ENCODE data around the gene MAMSTR. TPM values are rescaled to one million over a fixed set of nuclear protein-coding genes. Genes with fewer than 3 reads are reported as not detected.
"Not testable (repeated sequence)": the region's sequence is repeated elsewhere in the genome, so short reads cannot be mapped to it uniquely, and the experiment has no call there.

Gene MAMSTR
- polyA plus RNA-seq, 4 donors: 0.89 to 7.7 (median 1.1) TPM; not detected in 1

DNA sequence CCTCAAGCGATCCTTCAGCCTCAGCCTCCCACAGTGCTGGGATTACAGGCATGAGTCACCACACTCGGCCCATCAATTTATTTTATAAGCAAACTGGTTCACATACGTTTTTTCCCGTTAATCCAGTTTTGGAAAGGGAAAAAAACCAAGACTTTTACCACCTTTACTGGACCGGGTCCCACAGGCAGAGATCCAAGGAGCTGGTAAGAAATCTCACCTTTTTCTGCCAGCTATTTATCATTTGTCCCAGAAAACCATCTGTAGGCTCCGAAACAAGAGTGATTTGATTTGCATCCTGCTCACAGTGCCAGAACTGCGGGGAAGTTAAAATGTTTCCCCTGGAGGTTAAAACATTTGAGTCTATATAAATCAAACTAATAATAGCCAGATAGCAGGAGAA is 30.1 kb downstream of the MAMSTR start:
- 64 to 72% (median 72%) methylated on average over 7 of the region's 7 CpGs for WGBS, 3 donors
- no peak overlapping the region for H3K4me3 ChIP-seq (ENCODE audit: low read depth in 1 of 3, low read length in 3 of 3)
- peaks cover 0 to 10% of the 10 kb centered on the region in 2 donors for H3K9me3 ChIP-seq (ENCODE audit: control insufficient read depth in 2 of 2, insufficient read depth in 1 of 2, low read depth in 1 of 2, low read length in 1 of 2)
- H3K27ac ChIP-seq (ENCODE audit: low read depth in 1 of 3, low read length in 2 of 3): no peak overlapping the region
- H3K36me3 ChIP-seq (ENCODE audit: control insufficient read depth in 3 of 3, insufficient read depth in 2 of 3, low read depth in 1 of 3, low read length in 3 of 3): no peaks in the 10 kb centered on the region
- no peak for DNase-seq
- no peaks in the 10 kb centered on the region for H3K27me3 ChIP-seq (ENCODE audit: control insufficient read depth in 3 of 3, insufficient read depth in 3 of 3, low read length in 3 of 3)
- no peak for FAIRE-seq
- H3K4me1 ChIP-seq (ENCODE audit: control insufficient read depth in 3 of 3, insufficient read depth in 2 of 3, low read depth in 1 of 3, low read length in 2 of 3): peaks cover 0 to 37% (median 4%) of the 10 kb centered on the region in 3 donors

- no peak overlapping the region for H3K4me3 ChIP-seq (ENCODE audit: low read depth in 1 of 3, low read length in 3 of 3)
- H3K9me3 ChIP-seq (ENCODE audit: control insufficient read depth in 2 of 2, insufficient read depth in 1 of 2, low read depth in 1 of 2, low read length in 1 of 2): no peaks in the 10 kb centered on the region
- no peaks in the 10 kb centered on the region for H3K36me3 ChIP-seq (ENCODE audit: control insufficient read depth in 3 of 3, insufficient read depth in 2 of 3, low read depth in 1 of 3, low read length in 3 of 3)
- peak overlapping the region in 1 of 3 donors; percentile 71 for H3K27ac ChIP-seq (ENCODE audit: low read depth in 1 of 3, low read length in 2 of 3)
- FAIRE-seq (no peak), DNase-seq (peak; percentile 37 to 67)
- H3K4me1 ChIP-seq (ENCODE audit: control insufficient read depth in 3 of 3, insufficient read depth in 2 of 3, low read depth in 1 of 3, low read length in 2 of 3): peaks cover 0 to 49% (median 4%) of the 10 kb centered on the region in 3 donors
- 16 to 62% (median 45%) methylated on average over 3 of the region's 3 CpGs for WGBS, 3 donors
- H3K27me3 ChIP-seq (ENCODE audit: control insufficient read depth in 3 of 3, insufficient read depth in 3 of 3, low read length in 3 of 3): no peaks in the 10 kb centered on the region
Observed at GRCh38 chr19:48687776-48688175, 31.7 kb downstream of the MAMSTR start.

DNA sequence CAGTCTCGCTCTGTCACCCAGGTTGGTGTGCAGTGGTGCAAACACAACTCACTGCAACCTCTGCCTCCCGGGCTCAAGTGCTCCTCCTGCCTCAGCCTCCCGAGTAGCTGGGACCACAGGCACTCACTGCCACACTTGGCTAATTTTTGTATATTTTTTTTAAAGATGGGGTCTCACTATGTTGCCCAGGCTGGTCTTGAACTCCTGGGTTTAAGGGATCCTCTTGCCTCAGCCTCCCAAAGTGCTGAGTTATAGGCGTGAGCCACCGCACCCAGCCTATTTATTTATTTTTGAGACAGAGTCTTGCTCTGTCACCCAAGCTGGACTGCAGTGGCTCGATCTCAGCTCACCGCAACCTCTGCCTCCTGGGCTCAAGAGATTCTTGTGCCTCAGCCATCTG is 32.9 kb downstream of the MAMSTR start:
- not testable (repeated sequence) for DNase-seq; FAIRE-seq; H3K4me3 ChIP-seq (ENCODE audit: low read depth in 1 of 3, low read length in 3 of 3); H3K36me3 ChIP-seq (ENCODE audit: control insufficient read depth in 3 of 3, insufficient read depth in 2 of 3, low read depth in 1 of 3, low read length in 3 of 3); H3K27me3 ChIP-seq (ENCODE audit: control insufficient read depth in 3 of 3, insufficient read depth in 3 of 3, low read length in 3 of 3); H3K9me3 ChIP-seq (ENCODE audit: control insufficient read depth in 2 of 2, insufficient read depth in 1 of 2, low read depth in 1 of 2, low read length in 1 of 2)
- Histone ChIP-seq H3K4me1 (ENCODE audit: control insufficient read depth in 3 of 3, insufficient read depth in 2 of 3, low read depth in 1 of 3, low read length in 2 of 3) (peaks cover 0 to 49% (median 4%) of the 10 kb centered on the region in 3 donors), H3K27ac (ENCODE audit: low read depth in 1 of 3, low read length in 2 of 3) (peak overlapping the region in 1 of 3 donors; percentile 71)
- 92 to 97% (median 94%) methylated on average over 7 of the region's 7 CpGs for WGBS, 3 donors

DNA sequence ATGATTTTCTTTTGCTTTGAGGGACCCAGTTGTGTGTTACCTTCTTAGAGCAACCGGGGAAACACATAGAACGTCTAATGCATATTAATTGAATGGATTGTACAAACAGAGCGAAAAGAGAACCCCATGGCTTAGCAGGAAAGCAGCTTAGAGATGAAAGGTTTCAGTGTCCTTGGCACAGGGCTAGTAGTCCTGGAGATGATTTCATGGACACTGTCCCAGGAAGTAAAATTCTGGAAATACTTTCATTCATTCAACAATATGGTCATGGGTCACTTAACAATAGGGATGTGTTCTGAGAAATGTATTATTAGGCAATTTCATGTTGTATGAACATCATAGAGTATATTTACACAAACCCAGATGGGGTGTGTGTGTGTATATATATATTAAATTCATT is 33.4 kb downstream of the MAMSTR start:
- H3K9me3 ChIP-seq (ENCODE audit: control insufficient read depth in 2 of 2, insufficient read depth in 1 of 2, low read depth in 1 of 2, low read length in 1 of 2): no peaks in the 10 kb centered on the region
- no peaks in the 10 kb centered on the region for H3K36me3 ChIP-seq (ENCODE audit: control insufficient read depth in 3 of 3, insufficient read depth in 2 of 3, low read depth in 1 of 3, low read length in 3 of 3)
- no peak for DNase-seq
- no peaks in the 10 kb centered on the region for H3K27me3 ChIP-seq (ENCODE audit: control insufficient read depth in 3 of 3, insufficient read depth in 3 of 3, low read length in 3 of 3)
- no peak for FAIRE-seq
- peaks cover 0 to 49% (median 4%) of the 10 kb centered on the region in 3 donors for H3K4me1 ChIP-seq (ENCODE audit: control insufficient read depth in 3 of 3, insufficient read depth in 2 of 3, low read depth in 1 of 3, low read length in 2 of 3)
- H3K4me3 ChIP-seq (ENCODE audit: low read depth in 1 of 3, low read length in 3 of 3): no peak overlapping the region
- WGBS, 3 donors: 74 to 95% (median 86%) methylated on average over 3 of the region's 3 CpGs
- no peak overlapping the region for H3K27ac ChIP-seq (ENCODE audit: low read depth in 1 of 3, low read length in 2 of 3)

- peak; percentile 53 to 56 for DNase-seq
- H3K9me3 ChIP-seq (ENCODE audit: control insufficient read depth in 2 of 2, insufficient read depth in 1 of 2, low read depth in 1 of 2, low read length in 1 of 2): no peaks in the 10 kb centered on the region
- no peak for FAIRE-seq
- H3K27ac ChIP-seq (ENCODE audit: low read depth in 1 of 3, low read length in 2 of 3): peak overlapping the region in 1 of 3 donors; percentile 43
- peaks cover 0 to 49% (median 4%) of the 10 kb centered on the region in 3 donors for H3K4me1 ChIP-seq (ENCODE audit: control insufficient read depth in 3 of 3, insufficient read depth in 2 of 3, low read depth in 1 of 3, low read length in 2 of 3)
- no peaks in the 10 kb centered on the region for H3K36me3 ChIP-seq (ENCODE audit: control insufficient read depth in 3 of 3, insufficient read depth in 2 of 3, low read depth in 1 of 3, low read length in 3 of 3)
- WGBS, 3 donors: 42 to 67% (median 62%) methylated on average over 9 of the region's 9 CpGs
- no peak overlapping the region for H3K4me3 ChIP-seq (ENCODE audit: low read depth in 1 of 3, low read length in 3 of 3)
- H3K27me3 ChIP-seq (ENCODE audit: control insufficient read depth in 3 of 3, insufficient read depth in 3 of 3, low read length in 3 of 3): no peaks in the 10 kb centered on the region
Observed at GRCh38 chr19:48685583-48685982, 33.9 kb downstream of the MAMSTR start.

DNA sequence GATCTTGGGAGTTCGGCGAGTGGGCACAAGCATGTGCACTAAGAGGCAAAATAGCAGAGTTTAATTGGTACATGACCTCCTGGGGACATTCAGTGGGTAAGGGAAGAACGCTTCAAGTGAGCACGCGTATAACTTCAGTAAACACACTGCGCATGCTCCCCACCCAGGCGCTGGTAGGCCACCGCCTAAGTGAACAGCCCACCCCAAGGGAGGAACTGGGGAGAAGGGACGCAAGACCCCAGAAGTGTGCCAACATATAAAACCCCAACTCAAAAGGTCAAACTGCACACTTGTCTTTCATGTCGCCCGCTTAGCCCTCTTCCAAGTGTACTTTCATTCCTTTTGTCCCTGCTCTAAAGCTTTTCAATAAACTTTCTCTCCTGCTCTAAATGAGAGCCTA is 36.2 kb downstream of the MAMSTR start:
- Histone ChIP-seq H3K27ac (ENCODE audit: low read depth in 1 of 3, low read length in 2 of 3) (no peak overlapping the region), H3K9me3 (ENCODE audit: control insufficient read depth in 2 of 2, insufficient read depth in 1 of 2, low read depth in 1 of 2, low read length in 1 of 2) (no peaks in the 10 kb centered on the region), H3K36me3 (ENCODE audit: control insufficient read depth in 3 of 3, insufficient read depth in 2 of 3, low read depth in 1 of 3, low read length in 3 of 3) (no peaks in the 10 kb centered on the region), H3K4me3 (ENCODE audit: low read depth in 1 of 3, low read length in 3 of 3) (peak overlapping the region in 1 of 3 donors; percentile 11), H3K4me1 (ENCODE audit: control insufficient read depth in 3 of 3, insufficient read depth in 2 of 3, low read depth in 1 of 3, low read length in 2 of 3) (peaks cover 0 to 50% (median 4%) of the 10 kb centered on the region in 3 donors), H3K27me3 (ENCODE audit: control insufficient read depth in 3 of 3, insufficient read depth in 3 of 3, low read length in 3 of 3) (no peaks in the 10 kb centered on the region)
- DNase-seq (peak in 1 of 2 donors; percentile 50), FAIRE-seq (no peak)
- 66 to 95% (median 89%) methylated on average over 11 of the region's 11 CpGs for WGBS, 3 donors

DNA sequence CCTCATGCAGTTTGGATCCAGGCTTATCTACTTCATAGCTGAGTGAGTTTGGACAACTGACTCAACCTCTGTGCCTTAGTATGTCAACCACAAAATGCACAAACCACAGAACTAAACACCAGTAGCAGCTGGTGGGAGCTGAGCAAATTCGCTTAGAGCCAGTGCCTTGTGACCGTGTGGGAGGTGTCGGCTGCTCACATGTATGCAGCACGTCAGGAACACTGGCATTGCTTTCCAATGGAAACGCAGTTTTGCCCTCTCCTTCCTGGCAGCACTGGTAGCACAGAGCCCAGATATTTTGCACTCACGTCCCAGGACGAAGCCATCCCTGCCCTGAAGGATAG is 38.4 kb downstream of the MAMSTR start:
- peaks cover 0 to 53% (median 4%) of the 10 kb centered on the region in 3 donors for H3K4me1 ChIP-seq (ENCODE audit: control insufficient read depth in 3 of 3, insufficient read depth in 2 of 3, low read depth in 1 of 3, low read length in 2 of 3)
- DNase-seq: no peak
- FAIRE-seq: no peak
- 62 to 74% (median 71%) methylated on average over 7 of the region's 7 CpGs for WGBS, 3 donors
- no peak overlapping the region for H3K4me3 ChIP-seq (ENCODE audit: low read depth in 1 of 3, low read length in 3 of 3)
- H3K27ac ChIP-seq (ENCODE audit: low read depth in 1 of 3, low read length in 2 of 3): no peak overlapping the region
- H3K9me3 ChIP-seq (ENCODE audit: control insufficient read depth in 2 of 2, insufficient read depth in 1 of 2, low read depth in 1 of 2, low read length in 1 of 2): no peaks in the 10 kb centered on the region
- no peaks in the 10 kb centered on the region for H3K27me3 ChIP-seq (ENCODE audit: control insufficient read depth in 3 of 3, insufficient read depth in 3 of 3, low read length in 3 of 3)
- H3K36me3 ChIP-seq (ENCODE audit: control insufficient read depth in 3 of 3, insufficient read depth in 2 of 3, low read depth in 1 of 3, low read length in 3 of 3): no peaks in the 10 kb centered on the region

DNA sequence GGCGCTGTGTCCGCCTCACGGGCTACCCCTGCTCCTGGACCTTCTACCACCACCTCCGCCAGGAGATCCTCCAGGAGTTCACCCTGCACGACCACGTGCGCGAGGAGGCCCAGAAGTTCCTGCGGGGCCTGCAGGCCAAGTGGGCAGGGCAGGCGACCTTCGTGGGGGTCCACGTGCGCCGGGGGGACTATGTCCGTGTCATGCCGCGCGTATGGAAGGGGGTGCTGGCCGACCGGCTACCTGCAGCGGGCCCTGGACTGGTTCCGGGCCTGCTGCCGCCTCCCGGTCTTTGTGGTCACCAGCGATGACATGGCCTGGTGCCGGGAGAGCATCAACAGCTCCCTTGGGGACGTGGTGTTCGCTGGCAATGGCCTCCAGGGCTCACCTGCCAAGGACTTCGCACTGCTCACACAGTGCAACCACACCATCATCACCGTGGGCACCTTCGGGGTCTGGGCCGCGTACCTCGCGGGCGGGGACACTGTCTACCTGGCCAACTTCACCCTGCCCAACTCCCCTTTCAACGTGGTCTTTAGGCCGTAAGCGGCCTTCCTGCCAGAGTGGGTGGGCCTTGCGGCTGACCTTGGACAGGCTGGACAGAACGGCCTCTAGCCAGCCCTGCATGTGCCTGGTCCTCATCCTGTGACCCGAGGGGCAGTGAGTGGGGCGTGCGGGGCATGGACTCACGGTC is 38.9 kb downstream of the MAMSTR start:
- FAIRE-seq: no peak
- WGBS, 3 donors: 89 to 91% (median 89%) methylated on average over 41 to 45 of the region's 45 CpGs
- H3K27ac ChIP-seq (ENCODE audit: low read depth in 1 of 3, low read length in 2 of 3): no peak overlapping the region

GRCh38 chr19:48680006-48680405 is 39.5 kb downstream of the MAMSTR start:
- H3K4me3 ChIP-seq (ENCODE audit: low read depth in 1 of 3, low read length in 3 of 3); H3K27me3 ChIP-seq (ENCODE audit: control insufficient read depth in 3 of 3, insufficient read depth in 3 of 3, low read length in 3 of 3); DNase-seq; FAIRE-seq; H3K27ac ChIP-seq (ENCODE audit: low read depth in 1 of 3, low read length in 2 of 3); H3K36me3 ChIP-seq (ENCODE audit: control insufficient read depth in 3 of 3, insufficient read depth in 2 of 3, low read depth in 1 of 3, low read length in 3 of 3); H3K9me3 ChIP-seq (ENCODE audit: control insufficient read depth in 2 of 2, insufficient read depth in 1 of 2, low read depth in 1 of 2, low read length in 1 of 2): not testable (repeated sequence)
- H3K4me1 ChIP-seq (ENCODE audit: control insufficient read depth in 3 of 3, insufficient read depth in 2 of 3, low read depth in 1 of 3, low read length in 2 of 3): peaks cover 0 to 53% (median 4%) of the 10 kb centered on the region in 3 donors
- 89 to 94% (median 94%) methylated on average over 15 to 17 of the region's 19 CpGs for WGBS, 3 donors

More for the DNA sequence above, 38.9 kb downstream of the MAMSTR start:
- H3K9me3 ChIP-seq (ENCODE audit: control insufficient read depth in 2 of 2, insufficient read depth in 1 of 2, low read depth in 1 of 2, low read length in 1 of 2): no peaks in the 10 kb centered on the region
- no peaks in the 10 kb centered on the region for H3K27me3 ChIP-seq (ENCODE audit: control insufficient read depth in 3 of 3, insufficient read depth in 3 of 3, low read length in 3 of 3)
- no peak for DNase-seq
- peaks cover 0 to 53% (median 4%) of the 10 kb centered on the region in 3 donors for H3K4me1 ChIP-seq (ENCODE audit: control insufficient read depth in 3 of 3, insufficient read depth in 2 of 3, low read depth in 1 of 3, low read length in 2 of 3)
- no peaks in the 10 kb centered on the region for H3K36me3 ChIP-seq (ENCODE audit: control insufficient read depth in 3 of 3, insufficient read depth in 2 of 3, low read depth in 1 of 3, low read length in 3 of 3)
- no peak overlapping the region for H3K4me3 ChIP-seq (ENCODE audit: low read depth in 1 of 3, low read length in 3 of 3)
